HG03571 (cell line): ENCODE results near the gene GAP43.

Experiments
- ATAC-seq: cut with Tn5 transposase; IDR thresholded peaks from one replicate; pipeline ENCODE4 v1.9.1; 2021; ENCODE audit not compliant: unreplicated experiment

GAP43 gene

GRCh38 chr3:115623044-115623868 is at the start of gene GAP43:
GAP43 (plus strand) TSS chr3:115623510; CDS start chr3:115623690, 180 bp downstream.
- no peak for ATAC-seq

DNA sequence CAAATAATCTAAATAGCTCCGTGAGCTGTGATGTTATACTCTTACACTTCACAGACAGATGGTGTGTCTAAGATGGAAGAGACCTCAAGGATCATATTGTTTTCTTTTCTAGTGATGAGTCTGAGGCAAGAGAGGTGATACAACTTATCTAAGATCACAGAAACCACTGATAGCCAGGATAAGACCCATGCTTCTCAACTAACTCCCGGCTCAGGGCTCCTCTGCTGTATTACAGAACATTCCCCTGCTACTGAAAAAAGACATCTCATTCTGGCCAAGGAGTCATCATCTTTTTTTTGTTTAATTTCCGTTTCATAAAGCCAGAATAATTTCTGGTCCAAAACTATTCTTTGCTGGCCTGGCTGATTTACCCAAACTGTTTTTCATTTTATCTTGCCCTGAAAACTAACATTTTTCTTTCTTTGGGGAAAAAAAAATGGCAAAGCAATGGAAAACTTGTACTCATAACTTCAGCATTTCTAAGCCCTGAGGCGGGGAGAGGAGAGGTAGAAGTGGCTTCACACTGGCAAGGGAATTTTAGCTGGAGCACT is 46.9 kb upstream of the GAP43 start:
- no peak for ATAC-seq

- no peak for ATAC-seq
Measured at GRCh38 chr3:115577000-115577399, 46.3 kb upstream of the GAP43 start.

- ATAC-seq, result no peak
Measured at GRCh38 chr3:115578331-115578730, 45.0 kb upstream of the GAP43 start.

DNA sequence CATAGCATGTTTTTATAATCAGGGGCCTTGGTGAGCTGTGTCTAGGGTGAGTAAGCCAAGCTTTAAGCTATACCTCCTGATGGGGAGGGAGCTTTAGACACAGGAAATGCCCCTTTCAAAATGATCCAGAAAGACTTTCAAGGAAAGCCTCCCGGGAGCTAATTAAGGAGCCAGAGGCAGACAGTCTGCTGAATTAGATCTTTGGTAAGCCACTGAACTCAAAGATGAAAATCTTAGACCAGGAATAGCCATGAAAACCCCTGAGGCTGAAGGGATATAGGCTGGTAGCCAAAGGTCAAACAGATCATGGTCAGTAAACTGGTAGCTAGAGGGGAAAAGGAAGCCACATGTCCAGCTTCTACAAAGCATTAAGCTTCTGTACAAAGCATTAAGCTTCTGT is 42.7 kb upstream of the GAP43 start:
- ATAC-seq, result no peak

DNA sequence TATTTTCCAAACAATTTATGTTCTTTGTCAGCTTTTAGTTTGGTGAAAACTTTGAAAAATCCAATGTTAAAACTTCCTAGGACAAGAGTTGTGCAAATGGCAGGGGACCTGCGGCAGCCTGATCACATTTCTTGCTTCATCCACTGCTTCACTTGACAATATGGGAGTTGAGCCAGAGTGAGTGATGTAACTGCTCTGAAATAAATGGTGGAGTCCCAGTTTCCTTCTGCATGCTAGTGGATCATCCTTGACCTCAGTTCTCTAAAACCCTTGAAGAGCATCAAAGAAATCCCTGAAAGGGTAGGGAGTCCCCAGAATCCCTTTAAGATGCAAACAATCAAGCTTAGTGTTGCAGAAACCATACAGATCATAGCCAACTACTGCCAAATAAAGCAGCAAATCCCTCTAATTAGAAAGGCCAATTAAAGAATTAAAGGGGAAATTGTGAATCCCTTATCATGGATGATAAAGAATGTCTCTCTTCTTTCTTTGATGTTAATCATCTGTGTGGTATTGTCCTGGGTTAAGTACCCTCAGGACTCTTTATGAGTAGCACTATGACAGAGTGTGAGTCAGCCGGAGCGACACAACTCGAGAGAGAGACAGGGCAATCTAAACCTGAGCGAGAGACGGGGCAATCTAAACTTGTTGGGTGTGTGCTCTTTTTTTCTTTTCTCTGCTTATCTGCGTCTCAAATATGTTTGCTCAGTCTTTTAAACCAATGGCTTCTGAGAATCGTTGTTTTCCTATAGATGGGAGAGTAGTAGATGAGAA is 41.8 kb upstream of the GAP43 start:
- ATAC-seq, result no peak

- ATAC-seq, result no peak
Measured at GRCh38 chr3:115588201-115589115, 34.9 kb upstream of the GAP43 start.

GRCh38 chr3:115590873-115591272 is 32.4 kb upstream of the GAP43 start:
- ATAC-seq, result no peak

DNA sequence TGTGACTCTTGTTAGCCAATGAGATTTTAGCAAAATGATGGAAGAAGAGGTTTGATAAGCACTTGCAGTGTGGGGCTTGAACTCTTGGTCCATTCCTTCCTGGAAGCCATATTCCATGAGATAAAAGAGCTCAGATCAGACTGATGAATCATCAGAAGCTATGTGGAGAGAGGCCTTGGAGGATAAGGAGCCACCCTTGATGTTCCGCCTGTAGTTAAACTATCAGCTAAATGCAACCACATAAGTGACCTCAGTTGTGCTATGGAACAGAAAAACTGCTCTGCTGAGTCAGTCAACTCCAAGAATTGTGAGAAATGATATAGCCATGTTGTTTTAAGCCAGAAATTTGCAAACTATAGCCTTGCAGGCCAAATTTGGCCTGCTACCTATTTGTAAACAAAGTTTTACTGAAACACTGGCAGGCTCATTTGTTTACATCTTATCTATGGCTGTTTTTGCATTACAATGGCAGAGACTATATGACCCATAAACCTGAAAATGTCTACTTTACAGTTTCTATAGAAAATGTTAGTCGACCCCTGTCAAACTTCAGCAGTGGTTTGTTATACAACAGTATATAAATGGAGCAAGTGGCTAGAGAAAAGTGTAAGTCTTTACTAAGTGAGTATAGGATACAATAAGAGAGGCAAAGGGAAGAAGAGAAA is 27.6 kb upstream of the GAP43 start:
- no peak for ATAC-seq

- ATAC-seq, result no peak
Measured at GRCh38 chr3:115598216-115598615, 25.1 kb upstream of the GAP43 start.

- ATAC-seq, result no peak
Measured at GRCh38 chr3:115602194-115602593, 21.1 kb upstream of the GAP43 start.

DNA sequence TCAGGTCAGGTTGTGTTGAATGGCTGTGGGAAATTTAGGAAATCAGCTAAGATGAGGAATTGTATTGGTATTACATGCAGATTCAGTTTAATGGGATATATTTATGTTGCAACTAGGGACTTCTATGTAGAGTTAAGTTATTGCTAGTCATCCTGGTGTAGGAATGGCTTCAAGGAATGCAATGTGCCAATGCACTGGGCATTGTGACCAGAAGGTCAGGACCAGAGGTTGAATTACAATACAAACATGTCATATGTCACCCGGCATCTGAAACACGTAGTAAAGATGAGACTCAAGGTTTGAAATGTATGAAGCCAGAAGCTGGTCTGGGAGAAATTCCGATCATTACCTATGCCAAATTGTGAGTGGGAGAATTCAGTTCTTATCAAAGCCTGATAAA is 11.7 kb upstream of the GAP43 start:
- no peak for ATAC-seq

GRCh38 chr3:115615001-115615814 is 8.1 kb upstream of the GAP43 start:
- no peak for ATAC-seq

GRCh38 chr3:115616461-115616860 is 6.8 kb upstream of the GAP43 start:
- no peak for ATAC-seq

- no peak for ATAC-seq
Measured at GRCh38 chr3:115617591-115617990, 5.7 kb upstream of the GAP43 start.

GRCh38 chr3:115624029-115624741 is 875 bp downstream of the GAP43 start:
- no peak for ATAC-seq

DNA sequence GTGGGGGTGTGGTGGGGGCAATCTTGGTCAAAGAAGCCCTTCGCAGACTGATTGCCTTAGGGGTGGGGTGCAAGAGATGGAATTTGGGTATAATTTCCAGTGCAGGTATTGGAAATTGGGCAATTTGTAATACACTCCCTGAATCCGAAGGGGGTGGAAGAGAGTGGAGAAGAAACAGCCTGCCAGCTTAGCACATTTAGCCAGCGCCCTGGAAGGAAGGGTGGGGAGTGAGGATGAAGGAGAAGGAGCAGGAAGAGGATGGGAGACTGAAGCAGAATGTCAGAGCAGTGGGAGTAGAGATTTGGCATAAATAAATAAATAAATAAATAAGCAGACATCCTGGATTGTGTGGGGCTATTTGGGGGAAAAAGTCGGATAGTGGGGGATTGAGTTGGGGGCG is 1.6 kb downstream of the GAP43 start:
- ATAC-seq, result no peak

GRCh38 chr3:115626006-115626409 is 2.7 kb downstream of the GAP43 start:
- no peak for ATAC-seq

- ATAC-seq, result no peak
Measured at GRCh38 chr3:115626721-115627120, 3.4 kb downstream of the GAP43 start.
